ENCODE results near the gene IFIT2.
"Not testable (repeated sequence)": the region's sequence is repeated elsewhere in the genome, so short reads cannot be mapped to it uniquely, and the experiment has no call there.

The IFIT2 gene

DNA sequence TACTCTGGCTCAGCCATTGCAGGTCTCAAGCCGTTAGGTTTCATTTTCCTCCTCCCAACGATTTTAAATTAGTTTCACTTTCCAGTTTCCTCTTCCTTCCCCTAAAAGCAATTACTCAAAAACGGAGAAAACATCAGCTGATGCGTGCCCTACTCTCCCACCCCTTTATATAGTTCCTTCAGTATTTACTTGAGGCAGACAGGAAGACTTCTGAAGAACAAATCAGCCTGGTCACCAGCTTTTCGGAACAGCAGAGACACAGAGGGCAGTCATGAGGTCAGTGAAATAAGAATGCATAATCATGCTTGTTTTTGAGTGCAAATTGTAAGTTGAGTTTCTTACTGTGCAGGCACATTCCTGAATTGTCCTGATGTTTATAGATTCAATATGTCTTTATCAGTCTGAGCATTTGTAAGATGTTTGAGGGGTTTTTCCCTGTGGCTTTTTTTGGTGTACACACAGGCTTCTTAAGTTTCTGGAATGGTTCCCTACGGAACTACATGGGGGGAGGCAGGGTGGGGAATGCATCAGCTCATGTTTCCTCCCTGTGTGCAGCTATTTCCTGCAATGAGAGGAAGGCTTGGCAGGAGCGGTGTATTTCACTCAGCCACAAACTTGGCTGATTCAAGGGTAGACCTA, 26.1 kb downstream of the IFIT2 start, which contains the start of gene IFIT3:
Gene IFIT3 (plus strand): TSS at position 195 of the 639 bp plus-strand sequence. CDS start 77 bp downstream, at position 272.
- TF ChIP-seq, protein P1, sequence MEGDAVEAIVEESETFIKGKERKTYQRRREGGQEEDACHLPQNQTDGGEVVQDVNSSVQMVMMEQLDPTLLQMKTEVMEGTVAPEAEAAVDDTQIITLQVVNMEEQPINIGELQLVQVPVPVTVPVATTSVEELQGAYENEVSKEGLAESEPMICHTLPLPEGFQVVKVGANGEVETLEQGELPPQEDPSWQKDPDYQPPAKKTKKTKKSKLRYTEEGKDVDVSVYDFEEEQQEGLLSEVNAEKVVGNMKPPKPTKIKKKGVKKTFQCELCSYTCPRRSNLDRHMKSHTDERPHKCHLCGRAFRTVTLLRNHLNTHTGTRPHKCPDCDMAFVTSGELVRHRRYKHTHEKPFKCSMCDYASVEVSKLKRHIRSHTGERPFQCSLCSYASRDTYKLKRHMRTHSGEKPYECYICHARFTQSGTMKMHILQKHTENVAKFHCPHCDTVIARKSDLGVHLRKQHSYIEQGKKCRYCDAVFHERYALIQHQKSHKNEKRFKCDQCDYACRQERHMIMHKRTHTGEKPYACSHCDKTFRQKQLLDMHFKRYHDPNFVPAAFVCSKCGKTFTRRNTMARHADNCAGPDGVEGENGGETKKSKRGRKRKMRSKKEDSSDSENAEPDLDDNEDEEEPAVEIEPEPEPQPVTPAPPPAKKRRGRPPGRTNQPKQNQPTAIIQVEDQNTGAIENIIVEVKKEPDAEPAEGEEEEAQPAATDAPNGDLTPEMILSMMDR (IDR thresholded peaks at IDR 0.05; ENCODE audit: low read depth, low read length) = no peak
- peak within 1 kb of the TSS; percentile 65 for H3K4me3 ChIP-seq (ENCODE audit: low read depth, low read length)

DNA sequence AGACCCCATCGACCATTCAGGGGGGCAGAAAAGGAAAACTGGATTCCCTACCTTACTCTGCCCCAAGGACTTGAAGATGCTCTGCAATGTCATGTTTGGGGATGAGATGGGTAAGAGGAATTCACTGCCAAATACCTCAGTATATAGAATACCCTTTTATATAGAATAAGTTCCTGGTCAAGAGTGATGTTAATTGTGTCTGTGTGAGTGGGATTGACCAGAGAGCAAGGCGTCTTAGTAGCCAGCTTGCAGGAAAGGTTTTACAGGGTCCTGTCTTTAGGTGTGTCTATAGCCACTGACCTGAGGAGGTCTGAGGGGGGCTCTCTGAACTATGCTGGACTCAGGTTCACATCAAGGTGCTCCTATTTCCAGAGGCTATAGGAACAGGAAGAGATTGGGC, 27.3 kb downstream of the IFIT2 start:
- TF ChIP-seq, protein P1 (IDR thresholded peaks at IDR 0.05; ENCODE audit: low read depth, low read length) = no peak
- no peak overlapping the region for H3K4me3 ChIP-seq (ENCODE audit: low read depth, low read length)

DNA sequence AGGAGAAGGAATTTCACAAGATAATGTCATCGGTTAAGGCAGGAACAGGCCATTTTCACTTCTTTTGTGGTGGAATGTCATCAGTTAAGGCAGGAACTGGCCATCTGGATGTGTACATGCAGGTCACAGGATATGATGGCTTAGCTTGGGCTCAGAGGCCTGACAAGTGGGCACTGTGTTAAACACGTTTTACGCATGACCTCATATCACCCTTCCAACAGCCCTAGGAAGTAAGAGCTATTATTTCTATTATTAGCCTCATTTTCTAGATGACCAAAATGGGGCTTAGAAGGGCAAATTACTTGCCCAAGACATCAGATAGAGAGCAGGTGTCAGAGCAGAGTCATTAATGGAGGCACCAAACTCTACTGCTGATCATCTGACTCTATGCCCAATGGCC, 28.2 kb downstream of the IFIT2 start:
- H3K4me3 ChIP-seq (ENCODE audit: low read depth, low read length) = not testable (repeated sequence)

DNA sequence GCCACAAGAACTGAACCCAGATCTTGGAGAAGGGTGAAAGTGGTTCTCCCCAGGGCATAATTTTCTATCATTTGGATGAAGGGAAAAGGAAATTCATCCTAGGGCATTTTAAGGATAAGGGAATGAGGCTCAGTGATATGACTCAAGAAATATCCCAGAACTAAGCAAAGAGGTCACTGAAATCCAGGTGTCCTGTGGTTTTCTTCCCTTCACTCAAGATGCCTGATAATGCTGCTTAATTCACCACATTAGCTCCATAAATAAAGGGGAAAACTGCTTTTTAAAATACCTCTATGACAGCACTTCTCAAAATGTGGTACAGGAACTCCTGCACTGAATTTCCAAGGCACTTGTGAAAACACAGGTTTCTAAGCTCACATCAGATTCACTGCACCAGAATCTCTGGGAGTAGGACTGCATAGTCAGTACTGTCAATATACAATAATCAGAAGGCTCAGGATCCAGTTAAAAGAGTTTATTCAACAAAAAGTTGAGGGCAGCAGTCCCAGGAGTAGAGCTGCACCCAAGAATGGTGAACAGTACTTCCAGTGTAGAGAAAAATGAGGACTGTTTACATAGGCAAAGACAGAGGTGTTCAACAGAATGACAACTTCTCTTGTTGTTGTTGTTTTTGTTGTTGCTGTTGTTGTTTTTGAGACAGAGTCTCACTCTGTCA, 28.8 kb downstream of the IFIT2 start:
- TF ChIP-seq, protein P1 (IDR thresholded peaks at IDR 0.05; ENCODE audit: low read depth, low read length) = no peak
- no peak overlapping the region for H3K4me3 ChIP-seq (ENCODE audit: low read depth, low read length)

DNA sequence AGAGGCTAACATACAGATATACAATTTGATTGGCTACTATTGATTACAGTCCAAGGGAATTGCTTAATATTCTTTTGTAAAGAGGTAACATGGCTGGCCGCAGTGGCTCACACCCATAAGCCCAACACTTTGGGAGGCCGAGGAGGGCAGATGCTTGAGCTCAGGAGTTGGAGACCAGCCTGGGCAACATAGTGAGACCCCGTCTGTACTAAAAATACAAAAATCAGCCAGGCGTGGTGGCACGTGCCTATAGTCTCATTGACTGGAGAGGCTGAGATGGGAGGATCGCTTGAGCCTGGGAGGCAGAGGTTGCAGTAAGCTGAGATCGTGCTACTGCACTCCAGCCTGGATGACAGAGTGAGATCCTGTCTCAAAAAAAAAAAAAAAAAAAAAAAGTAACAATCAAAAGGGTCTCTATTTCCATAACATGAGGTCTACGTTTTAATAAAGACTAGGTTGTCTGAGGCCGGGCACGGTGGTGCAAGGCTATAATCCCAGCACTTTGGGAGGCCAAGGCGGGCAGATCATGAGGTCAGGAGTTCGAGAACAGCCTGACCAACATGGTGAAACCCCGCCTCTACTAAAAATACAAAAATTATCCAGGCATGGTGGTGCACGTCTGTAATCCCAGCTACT, 29.8 kb downstream of the IFIT2 start:
- peak overlapping the region; percentile 59 for H3K4me3 ChIP-seq (ENCODE audit: low read depth, low read length)

DNA sequence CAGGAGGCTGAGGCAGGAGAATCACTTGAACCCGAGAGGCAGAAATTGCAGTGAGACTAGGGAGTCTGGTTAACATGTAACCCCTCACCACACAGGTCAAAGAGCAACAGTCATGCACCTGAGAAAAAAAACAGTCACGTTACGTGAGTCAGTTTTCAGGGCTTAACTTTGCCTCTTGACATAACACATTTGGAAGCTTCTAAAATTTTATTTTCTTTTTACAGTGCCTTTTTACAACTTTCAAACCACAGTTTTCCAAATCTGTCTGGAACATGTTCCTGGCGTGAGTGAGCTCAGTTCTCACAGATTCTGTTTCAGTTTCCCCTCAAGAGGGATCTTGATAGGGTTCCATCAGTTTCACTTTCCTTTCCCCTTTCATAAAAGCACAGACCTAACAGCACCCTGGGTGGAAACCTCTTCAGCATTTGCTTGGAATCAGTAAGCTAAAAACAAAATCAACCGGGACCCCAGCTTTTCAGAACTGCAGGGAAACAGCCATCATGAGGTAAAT, 30.3 kb downstream of the IFIT2 start:
- peak overlapping the region; percentile 59 for H3K4me3 ChIP-seq (ENCODE audit: low read depth, low read length)

DNA sequence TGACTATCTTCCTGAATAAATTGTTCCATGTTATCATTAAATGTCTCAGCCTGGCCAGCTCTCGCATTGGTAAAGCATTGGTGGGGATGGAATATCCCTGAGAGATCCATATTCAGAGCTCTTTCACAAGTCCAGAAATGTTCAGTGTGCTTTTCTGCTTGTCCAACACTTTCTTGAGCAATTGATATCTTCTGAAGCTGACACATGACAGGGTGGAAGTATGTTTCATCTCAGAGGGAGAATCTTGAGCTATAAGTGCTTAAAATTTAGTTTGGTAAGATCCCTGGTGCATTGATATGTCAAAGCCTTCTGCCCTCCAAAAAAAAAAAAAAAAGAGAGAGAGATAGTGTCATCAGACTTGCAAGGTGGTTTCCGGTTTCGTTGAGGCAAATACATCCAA, 33.4 kb downstream of the IFIT2 start:
- TF ChIP-seq, protein P1 (IDR thresholded peaks at IDR 0.05; ENCODE audit: low read depth, low read length) = no peak
- H3K4me3 ChIP-seq (ENCODE audit: low read depth, low read length) = no peak overlapping the region

More for the DNA sequence above, 30.3 kb downstream of the IFIT2 start:
- TF ChIP-seq, protein P1 (IDR thresholded peaks at IDR 0.05; ENCODE audit: low read depth, low read length) = no peak

DNA sequence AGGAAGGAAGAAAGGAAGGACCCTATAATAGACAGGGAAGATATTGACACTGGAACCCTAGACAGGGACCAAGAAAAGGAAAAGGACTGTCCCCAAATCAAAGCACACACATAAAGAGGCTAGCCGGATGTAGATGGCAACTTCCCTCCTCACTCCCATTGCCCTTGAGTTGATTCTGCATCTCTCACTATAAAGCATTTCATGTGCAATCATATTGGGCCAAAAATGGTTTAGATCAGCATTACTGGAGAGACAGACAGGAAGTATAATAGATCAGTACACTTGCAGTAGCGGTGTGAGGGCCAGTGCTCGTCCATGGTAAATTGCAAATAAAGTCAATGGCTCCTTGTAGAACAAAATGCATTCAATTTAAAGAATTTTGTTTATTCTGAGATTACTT, 34.4 kb downstream of the IFIT2 start:
- H3K4me3 ChIP-seq (ENCODE audit: low read depth, low read length) = no peak overlapping the region
- TF ChIP-seq, protein P1 (IDR thresholded peaks at IDR 0.05; ENCODE audit: low read depth, low read length) = no peak

Data from WI38 (cell line).